ENCODE data around the gene C9orf50. TPM values are rescaled to one million over a fixed set of nuclear protein-coding genes. Genes with fewer than 3 reads are reported as not detected.

Gene C9orf50
- total RNA-seq, 1 donor from 2014 or later, result not detected

GRCh38 chr9:129611307-129611800 is 9.5 kb downstream of the C9orf50 start:
- intact Hi-C loops (cut with DNase I), result loop anchor here (2.0 to 5.0 kb wide), 3 partner anchors 279 to 481 kb away; no protein-coding TSS in a partner anchor
- H3K9me3 ChIP-seq, result no peaks in the 10 kb centered on the region
- TF ChIP-seq, protein P1, sequence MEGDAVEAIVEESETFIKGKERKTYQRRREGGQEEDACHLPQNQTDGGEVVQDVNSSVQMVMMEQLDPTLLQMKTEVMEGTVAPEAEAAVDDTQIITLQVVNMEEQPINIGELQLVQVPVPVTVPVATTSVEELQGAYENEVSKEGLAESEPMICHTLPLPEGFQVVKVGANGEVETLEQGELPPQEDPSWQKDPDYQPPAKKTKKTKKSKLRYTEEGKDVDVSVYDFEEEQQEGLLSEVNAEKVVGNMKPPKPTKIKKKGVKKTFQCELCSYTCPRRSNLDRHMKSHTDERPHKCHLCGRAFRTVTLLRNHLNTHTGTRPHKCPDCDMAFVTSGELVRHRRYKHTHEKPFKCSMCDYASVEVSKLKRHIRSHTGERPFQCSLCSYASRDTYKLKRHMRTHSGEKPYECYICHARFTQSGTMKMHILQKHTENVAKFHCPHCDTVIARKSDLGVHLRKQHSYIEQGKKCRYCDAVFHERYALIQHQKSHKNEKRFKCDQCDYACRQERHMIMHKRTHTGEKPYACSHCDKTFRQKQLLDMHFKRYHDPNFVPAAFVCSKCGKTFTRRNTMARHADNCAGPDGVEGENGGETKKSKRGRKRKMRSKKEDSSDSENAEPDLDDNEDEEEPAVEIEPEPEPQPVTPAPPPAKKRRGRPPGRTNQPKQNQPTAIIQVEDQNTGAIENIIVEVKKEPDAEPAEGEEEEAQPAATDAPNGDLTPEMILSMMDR (IDR thresholded peaks at IDR 0.05), result no peak
- peak overlapping the region; percentile 91 to 92 for H3K27ac ChIP-seq
- peak overlapping the region; percentile 63 to 84 for H3K4me3 ChIP-seq
- H3K4me1 ChIP-seq, result peaks cover 5 to 46% of the 10 kb centered on the region in 2 donors
- DNase-seq (ENCODE audit: low spot score in 2 of 2), result no peak
- H3K36me3 ChIP-seq, result no peaks in the 10 kb centered on the region
- no peaks in the 10 kb centered on the region for H3K27me3 ChIP-seq

GRCh38 chr9:129610473-129611306 is 10.2 kb downstream of the C9orf50 start:
- no peaks in the 10 kb centered on the region for H3K27me3 ChIP-seq
- TF ChIP-seq, protein P1 (IDR thresholded peaks at IDR 0.05), result peak; percentile 74 to 100 (median 81)
- no peaks in the 10 kb centered on the region for H3K36me3 ChIP-seq
- peak overlapping the region; percentile 91 to 92 for H3K27ac ChIP-seq
- peak overlapping the region; percentile 63 to 84 for H3K4me3 ChIP-seq
- peaks cover 5 to 46% of the 10 kb centered on the region in 2 donors for H3K4me1 ChIP-seq
- intact Hi-C loops (cut with DNase I), result loop anchor here (1.0 to 5.0 kb wide), 5 partner anchors 278 to 480 kb away; no protein-coding TSS in a partner anchor
- no peaks in the 10 kb centered on the region for H3K9me3 ChIP-seq
- peak in 1 of 2 donors; percentile 90 for DNase-seq (ENCODE audit: low spot score in 2 of 2)

- H3K4me1 ChIP-seq, result peaks cover 5 to 46% of the 10 kb centered on the region in 2 donors
- TF ChIP-seq, protein P1 (IDR thresholded peaks at IDR 0.05), result no peak
- H3K9me3 ChIP-seq, result no peaks in the 10 kb centered on the region
- H3K27ac ChIP-seq, result peak overlapping the region; percentile 91 to 92
- intact Hi-C loops (cut with DNase I), result loop anchor here (1.0 to 5.0 kb wide), 5 partner anchors 278 to 479 kb away; no protein-coding TSS in a partner anchor
- no peaks in the 10 kb centered on the region for H3K36me3 ChIP-seq
- peak overlapping the region; percentile 63 to 84 for H3K4me3 ChIP-seq
- DNase-seq (ENCODE audit: low spot score in 2 of 2), result no peak
- no peaks in the 10 kb centered on the region for H3K27me3 ChIP-seq
Measured at GRCh38 chr9:129610213-129610472, 10.8 kb downstream of the C9orf50 start.

DNA sequence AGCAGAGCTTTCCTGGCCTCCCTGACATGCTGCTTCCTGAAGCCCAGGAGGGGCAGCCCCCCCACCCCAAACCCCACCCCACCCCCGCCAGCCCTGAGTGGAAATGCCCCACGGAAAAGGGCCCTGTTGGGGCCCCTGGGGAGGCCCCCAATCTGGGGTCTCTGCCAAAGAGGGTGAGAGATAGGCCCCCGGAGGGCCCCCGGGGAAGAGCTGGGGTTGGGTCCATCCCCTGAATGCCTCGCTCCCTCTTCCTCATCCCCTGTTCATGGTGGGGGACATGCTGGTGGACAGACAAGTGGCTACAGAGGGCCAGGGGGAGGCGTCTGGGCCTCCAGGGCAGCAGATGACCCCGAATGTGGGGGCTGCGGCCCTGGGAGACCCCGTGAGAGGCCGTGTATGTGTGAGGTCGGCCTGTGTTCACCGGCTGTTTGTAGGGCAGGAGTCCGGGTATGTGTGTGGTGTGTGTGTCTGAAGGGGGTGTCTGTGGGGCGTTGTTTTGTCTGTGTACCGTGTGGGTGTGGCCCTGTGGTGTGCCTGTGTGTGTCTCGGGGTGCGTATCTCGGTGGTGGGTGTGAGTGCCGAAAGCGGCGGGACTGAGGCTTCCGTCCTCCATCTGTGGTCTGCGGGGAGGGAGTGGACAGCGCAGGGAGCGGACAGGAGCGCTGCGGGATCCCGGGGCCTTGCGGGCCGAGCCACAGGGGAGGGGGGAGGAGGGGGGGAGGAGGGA is 11.3 kb downstream of the C9orf50 start:
- intact Hi-C loops (cut with DNase I), result loop anchor here (1.0 to 5.0 kb wide), 7 partner anchors 225 to 479 kb away; no protein-coding TSS in a partner anchor
- TF ChIP-seq, protein P1 (IDR thresholded peaks at IDR 0.05), result no peak

DNA sequence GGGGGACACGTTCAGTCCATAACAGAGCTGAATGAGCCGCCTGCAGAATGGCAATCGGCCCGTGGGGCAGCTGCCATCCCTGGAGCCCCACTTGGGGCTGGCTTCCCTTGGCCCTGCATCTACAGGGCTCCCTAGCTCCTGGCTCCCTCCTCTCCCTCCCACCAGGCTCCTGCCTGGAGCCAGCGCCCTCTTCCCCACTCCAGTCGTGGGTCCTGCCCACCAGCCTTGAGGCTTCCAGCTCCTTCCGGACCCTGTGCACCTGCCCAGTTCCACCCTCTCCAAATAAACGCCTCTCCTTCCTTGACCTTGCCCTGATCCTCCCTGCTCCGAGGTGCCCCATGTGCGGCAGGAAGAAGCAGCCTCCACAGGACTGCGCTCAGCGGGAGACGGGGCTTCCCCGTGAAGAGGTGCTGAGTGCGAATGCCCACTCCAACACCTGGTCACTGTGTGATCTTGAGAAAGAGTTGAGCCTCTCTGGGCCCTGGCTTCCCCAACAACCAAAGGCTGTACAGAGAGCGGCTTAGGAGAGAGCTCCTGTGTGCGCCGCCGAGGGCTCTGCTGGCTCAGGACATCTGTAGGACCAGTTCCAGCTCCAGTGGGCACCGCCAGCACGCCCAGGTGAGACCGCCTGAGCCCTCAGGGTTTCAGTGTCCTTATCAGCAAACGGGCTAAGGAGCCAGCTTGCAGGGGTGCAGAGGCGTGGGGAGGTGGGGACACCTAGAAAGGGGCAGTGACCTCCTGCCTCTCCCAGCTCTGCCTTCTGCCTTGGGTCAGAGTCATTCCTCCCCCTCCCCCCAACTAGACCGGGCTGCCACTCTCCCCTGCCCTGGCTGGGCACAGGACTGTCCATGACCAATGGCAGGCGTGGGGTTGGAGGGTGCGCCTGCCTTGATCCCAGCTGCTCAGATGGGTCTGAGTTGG is 12.1 kb downstream of the C9orf50 start:
- Histone ChIP-seq H3K4me1 (peaks cover 5 to 44% of the 10 kb centered on the region in 2 donors), H3K27ac (peak overlapping the region; percentile 91 to 92), H3K36me3 (no peaks in the 10 kb centered on the region), H3K9me3 (no peaks in the 10 kb centered on the region), H3K27me3 (no peaks in the 10 kb centered on the region), H3K4me3 (no peak overlapping the region)
- TF ChIP-seq, protein P1 (IDR thresholded peaks at IDR 0.05), result no peak
- no peak for DNase-seq (ENCODE audit: low spot score in 2 of 2)
- intact Hi-C loops (cut with DNase I), result loop anchor here (2.0 to 5.0 kb wide), 2 partner anchors 224 to 292 kb away; no protein-coding TSS in a partner anchor

More for the DNA sequence above, 11.3 kb downstream of the C9orf50 start:
- Histone ChIP-seq H3K4me3 (peak overlapping the region; percentile 63 to 84), H3K36me3 (no peaks in the 10 kb centered on the region), H3K9me3 (no peaks in the 10 kb centered on the region), H3K4me1 (peaks cover 5 to 46% of the 10 kb centered on the region in 2 donors), H3K27me3 (no peaks in the 10 kb centered on the region), H3K27ac (peak overlapping the region; percentile 91 to 92)
- DNase-seq (ENCODE audit: low spot score in 2 of 2), result peak; percentile 55 to 79
